NB4 (cell line): ENCODE measurements around the gene FRY.

ENCODE experiments used
- POLR2A ChIP-seq: IDR thresholded peaks from 2 replicates; pipeline ENCODE4 v1.6.1; 2011; ENCODE audit warnings: mild to moderate bottlenecking; ENCODE audit not compliant: insufficient read length; ENCODE audit errors: extremely low read depth
- TF ChIP-seq, protein P1 (sequence below): IDR thresholded peaks from one replicate; pipeline ENCODE4 v1.5.1; 2012; ENCODE audit warnings: low read depth, low read length

DNA sequence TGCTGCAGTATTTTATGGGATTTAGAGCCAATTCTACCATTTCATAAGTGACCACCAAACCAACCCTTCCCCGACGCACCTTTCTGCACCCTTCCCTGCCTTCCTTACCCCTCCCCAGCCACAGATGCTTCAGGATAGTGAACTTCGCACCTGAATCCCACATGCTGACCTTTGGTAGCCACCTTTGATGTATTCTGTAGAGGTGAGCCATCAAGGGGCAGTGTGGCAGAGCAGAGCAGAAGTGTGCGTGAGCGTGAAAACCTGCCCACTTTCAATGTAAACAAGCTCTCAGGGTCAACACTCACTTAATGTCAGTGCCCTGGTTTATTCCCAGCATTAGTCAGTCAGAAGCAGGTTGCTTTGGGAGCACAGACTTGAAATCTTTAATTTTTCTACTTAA, 107.7 kb downstream of the FRY start:
- TF ChIP-seq, protein P1, sequence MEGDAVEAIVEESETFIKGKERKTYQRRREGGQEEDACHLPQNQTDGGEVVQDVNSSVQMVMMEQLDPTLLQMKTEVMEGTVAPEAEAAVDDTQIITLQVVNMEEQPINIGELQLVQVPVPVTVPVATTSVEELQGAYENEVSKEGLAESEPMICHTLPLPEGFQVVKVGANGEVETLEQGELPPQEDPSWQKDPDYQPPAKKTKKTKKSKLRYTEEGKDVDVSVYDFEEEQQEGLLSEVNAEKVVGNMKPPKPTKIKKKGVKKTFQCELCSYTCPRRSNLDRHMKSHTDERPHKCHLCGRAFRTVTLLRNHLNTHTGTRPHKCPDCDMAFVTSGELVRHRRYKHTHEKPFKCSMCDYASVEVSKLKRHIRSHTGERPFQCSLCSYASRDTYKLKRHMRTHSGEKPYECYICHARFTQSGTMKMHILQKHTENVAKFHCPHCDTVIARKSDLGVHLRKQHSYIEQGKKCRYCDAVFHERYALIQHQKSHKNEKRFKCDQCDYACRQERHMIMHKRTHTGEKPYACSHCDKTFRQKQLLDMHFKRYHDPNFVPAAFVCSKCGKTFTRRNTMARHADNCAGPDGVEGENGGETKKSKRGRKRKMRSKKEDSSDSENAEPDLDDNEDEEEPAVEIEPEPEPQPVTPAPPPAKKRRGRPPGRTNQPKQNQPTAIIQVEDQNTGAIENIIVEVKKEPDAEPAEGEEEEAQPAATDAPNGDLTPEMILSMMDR: no peak
- TF ChIP-seq POLR2A: no peak
